ENCODE data around the gene TAOK2.
"Not testable (repeated sequence)": the region's sequence is repeated elsewhere in the genome, so short reads cannot be mapped to it uniquely, and the experiment has no call there.

The TAOK2 gene

GRCh38 chr16:29973384-29974246, at the start of gene TAOK2:
TAOK2 (plus strand) TSS chr16:29973868; CDS start chr16:29977773, 3,905 bp downstream.
- DNase-seq (ENCODE audit: low spot score) = peak; percentile 98

- peak; percentile 29 for DNase-seq (ENCODE audit: low spot score)
Measured at GRCh38 chr16:29925105-29925756, 48.4 kb upstream of the TAOK2 start.

GRCh38 chr16:29925781-29926710, 47.6 kb upstream of the TAOK2 start, which contains the start of gene KCTD13:
KCTD13 (minus strand) TSS chr16:29926226; CDS start chr16:29926033, 193 bp downstream.
- DNase-seq (ENCODE audit: low spot score) = peak; percentile 98

GRCh38 chr16:29926711-29927052, 47.0 kb upstream of the TAOK2 start:
- peak; percentile 39 for DNase-seq (ENCODE audit: low spot score)

- no peak for DNase-seq (ENCODE audit: low spot score)
Measured at GRCh38 chr16:29927070-29927905, 46.4 kb upstream of the TAOK2 start.

GRCh38 chr16:29931750-29932149, 41.9 kb upstream of the TAOK2 start:
- DNase-seq (ENCODE audit: low spot score) = not testable (repeated sequence)

- no peak for DNase-seq (ENCODE audit: low spot score)
Measured at GRCh38 chr16:29940656-29941055, 33.0 kb upstream of the TAOK2 start.

- peak; percentile 61 for DNase-seq (ENCODE audit: low spot score)
Measured at GRCh38 chr16:29943846-29944799, 29.5 kb upstream of the TAOK2 start.

GRCh38 chr16:29947897-29948296, 25.8 kb upstream of the TAOK2 start:
- DNase-seq (ENCODE audit: low spot score) = no peak

GRCh38 chr16:29950806-29951461, 22.7 kb upstream of the TAOK2 start:
- no peak for DNase-seq (ENCODE audit: low spot score)

- DNase-seq (ENCODE audit: low spot score) = no peak
Measured at GRCh38 chr16:29951625-29952365, 21.9 kb upstream of the TAOK2 start.

GRCh38 chr16:29958756-29959155, 14.9 kb upstream of the TAOK2 start:
- DNase-seq (ENCODE audit: low spot score) = no peak

- no peak for DNase-seq (ENCODE audit: low spot score)
Measured at GRCh38 chr16:29959293-29959692, 14.4 kb upstream of the TAOK2 start.

GRCh38 chr16:29959821-29960220, 13.8 kb upstream of the TAOK2 start:
- DNase-seq (ENCODE audit: low spot score) = not testable (repeated sequence)

- peak; percentile 76 for DNase-seq (ENCODE audit: low spot score)
Measured at GRCh38 chr16:29961127-29961478, 12.6 kb upstream of the TAOK2 start.

- peak; percentile 98 for DNase-seq (ENCODE audit: low spot score)
Measured at GRCh38 chr16:29961479-29962343, 12.0 kb upstream of the TAOK2 start, which contains the start of gene TMEM219. TMEM219 (plus strand) TSS chr16:29962079; CDS start chr16:29963144, 1,065 bp downstream.

GRCh38 chr16:29962344-29962994, 11.2 kb upstream of the TAOK2 start:
- no peak for DNase-seq (ENCODE audit: low spot score)
